ENCODE data around the gene MIS12.

GRCh38 chr17:5472511-5472910 lies 13.9 kb upstream of the MIS12 start:
- TF ChIP-seq GATA2 (IDR thresholded peaks at IDR 0.05; ENCODE audit: low read depth, low read length), result no peak
- TF ChIP-seq GATA3 (IDR thresholded peaks at IDR 0.05; ENCODE audit: low read depth, low read length), result no peak
